IPS-NIHi7 (cell line): Measurements from ENCODE around the gene PAPOLA.

Source experiments
- DNase-seq: peaks from one replicate; pipeline ENCODE4 v3.0.0; 2012; ENCODE audit warnings: mixed read lengths; ENCODE audit errors: extremely low spot score

PAPOLA gene

GRCh38 chr14:96565811-96566210 lies 63.6 kb downstream of the PAPOLA start:
- DNase-seq: no peak

GRCh38 chr14:96567289-96567899 lies 65.2 kb downstream of the PAPOLA start:
- no peak for DNase-seq

GRCh38 chr14:96568621-96569020 lies 66.4 kb downstream of the PAPOLA start:
- no peak for DNase-seq

- no peak for DNase-seq
Observed at GRCh38 chr14:96571311-96571710, 69.1 kb downstream of the PAPOLA start.

GRCh38 chr14:96573473-96574100 lies 71.4 kb downstream of the PAPOLA start:
- DNase-seq: no peak

- no peak for DNase-seq
Observed at GRCh38 chr14:96574171-96574632, 72.0 kb downstream of the PAPOLA start.

GRCh38 chr14:96574633-96575632 lies 72.8 kb downstream of the PAPOLA start:
- DNase-seq: no peak

- no peak for DNase-seq
Observed at GRCh38 chr14:96576359-96576758, 74.2 kb downstream of the PAPOLA start.

- no peak for DNase-seq
Observed at GRCh38 chr14:96576937-96577336, 74.8 kb downstream of the PAPOLA start.

- no peak for DNase-seq
Observed at GRCh38 chr14:96578619-96579018, 76.4 kb downstream of the PAPOLA start.

GRCh38 chr14:96579358-96579757 lies 77.2 kb downstream of the PAPOLA start:
- no peak for DNase-seq

GRCh38 chr14:96579855-96580254 lies 77.7 kb downstream of the PAPOLA start:
- DNase-seq: no peak

GRCh38 chr14:96580566-96580965 lies 78.4 kb downstream of the PAPOLA start:
- no peak for DNase-seq

GRCh38 chr14:96581026-96581425 lies 78.8 kb downstream of the PAPOLA start:
- no peak for DNase-seq

GRCh38 chr14:96581902-96582301 lies 79.7 kb downstream of the PAPOLA start:
- peak; percentile 46 for DNase-seq

- DNase-seq: no peak
Observed at GRCh38 chr14:96582411-96582961, 80.3 kb downstream of the PAPOLA start.

- DNase-seq: no peak
Observed at GRCh38 chr14:96582995-96583394, 80.8 kb downstream of the PAPOLA start.

GRCh38 chr14:96583569-96584041 lies 81.4 kb downstream of the PAPOLA start:
- DNase-seq: no peak

- DNase-seq: peak; percentile 89
Observed at GRCh38 chr14:96584199-96584906, 82.2 kb downstream of the PAPOLA start.

- DNase-seq: no peak
Observed at GRCh38 chr14:96584907-96585671, 82.9 kb downstream of the PAPOLA start.

GRCh38 chr14:96585672-96586013 lies 83.5 kb downstream of the PAPOLA start:
- DNase-seq: no peak
